ENCODE data around the gene PNMT. TPM values are rescaled to one million over a fixed set of nuclear protein-coding genes. Genes with fewer than 3 reads are reported as not detected.

The PNMT gene
- total and polyA plus RNA-seq, 2 experiments from 2014 or later: 1.9 to 2.5 TPM

DNA sequence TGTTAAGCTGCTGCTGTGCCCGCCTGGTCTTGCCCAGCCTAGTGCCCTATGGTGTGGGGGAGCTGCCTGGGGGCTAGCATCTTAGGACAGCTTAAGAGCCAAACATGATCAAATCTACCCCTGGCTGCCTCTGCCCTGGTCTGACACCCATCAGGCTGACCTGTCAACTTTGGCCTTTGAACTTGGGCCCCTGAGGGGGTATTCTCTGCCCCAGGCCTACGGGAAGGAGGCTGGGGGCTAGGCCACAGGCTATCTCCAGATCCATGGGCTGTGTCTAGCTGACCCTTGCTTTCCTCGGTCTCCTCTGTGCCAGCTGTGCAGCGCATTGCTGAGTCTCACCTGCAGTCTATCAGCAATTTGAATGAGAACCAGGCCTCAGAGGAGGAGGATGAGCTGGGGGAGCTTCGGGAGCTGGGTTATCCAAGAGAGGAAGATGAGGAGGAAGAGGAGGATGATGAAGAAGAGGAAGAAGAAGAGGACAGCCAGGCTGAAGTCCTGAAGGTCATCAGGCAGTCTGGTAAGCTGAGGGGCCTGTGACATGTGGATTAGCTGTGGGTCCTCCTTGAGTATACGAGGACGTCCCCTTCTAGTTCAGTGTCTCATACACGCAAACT is 34.6 kb upstream of the PNMT start:
- no peaks in the 10 kb centered on the region for H3K9me2 ChIP-seq (ENCODE audit: insufficient read depth)
- no peak overlapping the region for H2AFZ ChIP-seq
- H3K4me1 ChIP-seq (ENCODE audit: insufficient read depth): peaks cover 75% of the 10 kb centered on the region
- H3K4me3 ChIP-seq: no peak overlapping the region
- Mint-ChIP-seq H3K27ac (no peak overlapping the region), H3K9me3 (no peaks in the 10 kb centered on the region), H3K4me1 (peaks cover 79% of the 10 kb centered on the region), H3K27me3 (ENCODE audit: insufficient read depth, low read depth, poor library complexity) (peaks cover 33% of the 10 kb centered on the region), H3K4me3 (no peak overlapping the region), H3K36me3 (ENCODE audit: low read depth) (peaks cover 2% of the 10 kb centered on the region; the same call in 1 of the 3 replicates)
- DNase-seq (ENCODE audit: low spot score) (no peak), ATAC-seq (no peak)
- H3K27me3 ChIP-seq (ENCODE audit: insufficient read depth): peaks cover 7% of the 10 kb centered on the region
- peaks cover 11% of the 10 kb centered on the region for H4K20me1 ChIP-seq (replicated peaks; ENCODE audit: insufficient read depth)
- H3F3A ChIP-seq (replicated peaks; ENCODE audit: low read depth): peaks cover 26% of the 10 kb centered on the region; the same call in 1 of the 2 replicates
- no peaks in the 10 kb centered on the region for H3K36me3 ChIP-seq (ENCODE audit: insufficient read depth)
- H3K79me2 ChIP-seq (replicated peaks; ENCODE audit: insufficient read depth): peaks cover 13% of the 10 kb centered on the region
- TF ChIP-seq, protein P1, sequence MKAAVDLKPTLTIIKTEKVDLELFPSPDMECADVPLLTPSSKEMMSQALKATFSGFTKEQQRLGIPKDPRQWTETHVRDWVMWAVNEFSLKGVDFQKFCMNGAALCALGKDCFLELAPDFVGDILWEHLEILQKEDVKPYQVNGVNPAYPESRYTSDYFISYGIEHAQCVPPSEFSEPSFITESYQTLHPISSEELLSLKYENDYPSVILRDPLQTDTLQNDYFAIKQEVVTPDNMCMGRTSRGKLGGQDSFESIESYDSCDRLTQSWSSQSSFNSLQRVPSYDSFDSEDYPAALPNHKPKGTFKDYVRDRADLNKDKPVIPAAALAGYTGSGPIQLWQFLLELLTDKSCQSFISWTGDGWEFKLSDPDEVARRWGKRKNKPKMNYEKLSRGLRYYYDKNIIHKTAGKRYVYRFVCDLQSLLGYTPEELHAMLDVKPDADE (IDR thresholded peaks at IDR 0.05): no peak
- TF ChIP-seq EZH2phosphoT487 (IDR thresholded peaks at IDR 0.05; ENCODE audit: unreplicated experiment) (no peak), STAT1 (IDR thresholded peaks at IDR 0.05; ENCODE audit: unreplicated experiment) (no peak), ZNF114 (CRISPR knock-in tag; IDR thresholded peaks at IDR 0.05) (no peak), JUNB (IDR thresholded peaks at IDR 0.05; ENCODE audit: unreplicated experiment) (no peak), EZH2 (IDR thresholded peaks at IDR 0.05; ENCODE audit: low read depth, unreplicated experiment) (no peak), CREB1 (CRISPR knock-in tag; IDR thresholded peaks at IDR 0.05; ENCODE audit: low read depth) (no peak), ZNF331 (CRISPR knock-in tag; IDR thresholded peaks at IDR 0.05; ENCODE audit: low read depth) (no peak), POLR2AphosphoS5 (IDR thresholded peaks at IDR 0.05; ENCODE audit: low read depth) (no peak), NANOG (IDR thresholded peaks at IDR 0.05; ENCODE audit: borderline replicate concordance) (no peak)
- TF ChIP-seq, protein P2, sequence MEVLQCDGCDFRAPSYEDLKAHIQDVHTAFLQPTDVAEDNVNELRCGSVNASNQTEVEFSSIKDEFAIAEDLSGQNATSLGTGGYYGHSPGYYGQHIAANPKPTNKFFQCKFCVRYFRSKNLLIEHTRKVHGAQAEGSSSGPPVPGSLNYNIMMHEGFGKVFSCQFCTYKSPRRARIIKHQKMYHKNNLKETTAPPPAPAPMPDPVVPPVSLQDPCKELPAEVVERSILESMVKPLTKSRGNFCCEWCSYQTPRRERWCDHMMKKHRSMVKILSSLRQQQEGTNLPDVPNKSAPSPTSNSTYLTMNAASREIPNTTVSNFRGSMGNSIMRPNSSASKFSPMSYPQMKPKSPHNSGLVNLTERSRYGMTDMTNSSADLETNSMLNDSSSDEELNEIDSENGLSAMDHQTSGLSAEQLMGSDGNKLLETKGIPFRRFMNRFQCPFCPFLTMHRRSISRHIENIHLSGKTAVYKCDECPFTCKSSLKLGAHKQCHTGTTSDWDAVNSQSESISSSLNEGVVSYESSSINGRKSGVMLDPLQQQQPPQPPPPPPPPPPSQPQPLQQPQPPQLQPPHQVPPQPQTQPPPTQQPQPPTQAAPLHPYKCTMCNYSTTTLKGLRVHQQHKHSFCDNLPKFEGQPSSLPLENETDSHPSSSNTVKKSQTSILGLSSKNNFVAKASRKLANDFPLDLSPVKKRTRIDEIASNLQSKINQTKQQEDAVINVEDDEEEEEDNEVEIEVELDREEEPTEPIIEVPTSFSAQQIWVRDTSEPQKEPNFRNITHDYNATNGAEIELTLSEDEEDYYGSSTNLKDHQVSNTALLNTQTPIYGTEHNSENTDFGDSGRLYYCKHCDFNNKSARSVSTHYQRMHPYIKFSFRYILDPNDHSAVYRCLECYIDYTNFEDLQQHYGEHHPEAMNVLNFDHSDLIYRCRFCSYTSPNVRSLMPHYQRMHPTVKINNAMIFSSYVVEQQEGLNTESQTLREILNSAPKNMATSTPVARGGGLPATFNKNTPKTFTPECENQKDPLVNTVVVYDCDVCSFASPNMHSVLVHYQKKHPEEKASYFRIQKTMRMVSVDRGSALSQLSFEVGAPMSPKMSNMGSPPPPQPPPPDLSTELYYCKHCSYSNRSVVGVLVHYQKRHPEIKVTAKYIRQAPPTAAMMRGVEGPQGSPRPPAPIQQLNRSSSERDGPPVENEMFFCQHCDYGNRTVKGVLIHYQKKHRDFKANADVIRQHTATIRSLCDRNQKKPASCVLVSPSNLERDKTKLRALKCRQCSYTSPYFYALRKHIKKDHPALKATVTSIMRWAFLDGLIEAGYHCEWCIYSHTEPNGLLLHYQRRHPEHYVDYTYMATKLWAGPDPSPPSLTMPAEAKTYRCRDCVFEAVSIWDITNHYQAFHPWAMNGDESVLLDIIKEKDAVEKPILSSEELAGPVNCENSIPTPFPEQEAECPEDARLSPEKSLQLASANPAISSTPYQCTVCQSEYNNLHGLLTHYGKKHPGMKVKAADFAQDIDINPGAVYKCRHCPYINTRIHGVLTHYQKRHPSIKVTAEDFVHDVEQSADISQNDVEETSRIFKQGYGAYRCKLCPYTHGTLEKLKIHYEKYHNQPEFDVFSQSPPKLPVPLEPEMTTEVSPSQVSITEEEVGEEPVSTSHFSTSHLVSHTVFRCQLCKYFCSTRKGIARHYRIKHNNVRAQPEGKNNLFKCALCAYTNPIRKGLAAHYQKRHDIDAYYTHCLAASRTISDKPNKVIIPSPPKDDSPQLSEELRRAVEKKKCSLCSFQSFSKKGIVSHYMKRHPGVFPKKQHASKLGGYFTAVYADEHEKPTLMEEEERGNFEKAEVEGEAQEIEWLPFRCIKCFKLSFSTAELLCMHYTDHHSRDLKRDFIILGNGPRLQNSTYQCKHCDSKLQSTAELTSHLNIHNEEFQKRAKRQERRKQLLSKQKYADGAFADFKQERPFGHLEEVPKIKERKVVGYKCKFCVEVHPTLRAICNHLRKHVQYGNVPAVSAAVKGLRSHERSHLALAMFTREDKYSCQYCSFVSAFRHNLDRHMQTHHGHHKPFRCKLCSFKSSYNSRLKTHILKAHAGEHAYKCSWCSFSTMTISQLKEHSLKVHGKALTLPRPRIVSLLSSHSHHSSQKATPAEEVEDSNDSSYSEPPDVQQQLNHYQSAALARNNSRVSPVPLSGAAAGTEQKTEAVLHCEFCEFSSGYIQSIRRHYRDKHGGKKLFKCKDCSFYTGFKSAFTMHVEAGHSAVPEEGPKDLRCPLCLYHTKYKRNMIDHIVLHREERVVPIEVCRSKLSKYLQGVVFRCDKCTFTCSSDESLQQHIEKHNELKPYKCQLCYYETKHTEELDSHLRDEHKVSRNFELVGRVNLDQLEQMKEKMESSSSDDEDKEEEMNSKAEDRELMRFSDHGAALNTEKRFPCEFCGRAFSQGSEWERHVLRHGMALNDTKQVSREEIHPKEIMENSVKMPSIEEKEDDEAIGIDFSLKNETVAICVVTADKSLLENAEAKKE (CRISPR knock-in tag; IDR thresholded peaks at IDR 0.05): no peak
- TF ChIP-seq, protein P3, sequence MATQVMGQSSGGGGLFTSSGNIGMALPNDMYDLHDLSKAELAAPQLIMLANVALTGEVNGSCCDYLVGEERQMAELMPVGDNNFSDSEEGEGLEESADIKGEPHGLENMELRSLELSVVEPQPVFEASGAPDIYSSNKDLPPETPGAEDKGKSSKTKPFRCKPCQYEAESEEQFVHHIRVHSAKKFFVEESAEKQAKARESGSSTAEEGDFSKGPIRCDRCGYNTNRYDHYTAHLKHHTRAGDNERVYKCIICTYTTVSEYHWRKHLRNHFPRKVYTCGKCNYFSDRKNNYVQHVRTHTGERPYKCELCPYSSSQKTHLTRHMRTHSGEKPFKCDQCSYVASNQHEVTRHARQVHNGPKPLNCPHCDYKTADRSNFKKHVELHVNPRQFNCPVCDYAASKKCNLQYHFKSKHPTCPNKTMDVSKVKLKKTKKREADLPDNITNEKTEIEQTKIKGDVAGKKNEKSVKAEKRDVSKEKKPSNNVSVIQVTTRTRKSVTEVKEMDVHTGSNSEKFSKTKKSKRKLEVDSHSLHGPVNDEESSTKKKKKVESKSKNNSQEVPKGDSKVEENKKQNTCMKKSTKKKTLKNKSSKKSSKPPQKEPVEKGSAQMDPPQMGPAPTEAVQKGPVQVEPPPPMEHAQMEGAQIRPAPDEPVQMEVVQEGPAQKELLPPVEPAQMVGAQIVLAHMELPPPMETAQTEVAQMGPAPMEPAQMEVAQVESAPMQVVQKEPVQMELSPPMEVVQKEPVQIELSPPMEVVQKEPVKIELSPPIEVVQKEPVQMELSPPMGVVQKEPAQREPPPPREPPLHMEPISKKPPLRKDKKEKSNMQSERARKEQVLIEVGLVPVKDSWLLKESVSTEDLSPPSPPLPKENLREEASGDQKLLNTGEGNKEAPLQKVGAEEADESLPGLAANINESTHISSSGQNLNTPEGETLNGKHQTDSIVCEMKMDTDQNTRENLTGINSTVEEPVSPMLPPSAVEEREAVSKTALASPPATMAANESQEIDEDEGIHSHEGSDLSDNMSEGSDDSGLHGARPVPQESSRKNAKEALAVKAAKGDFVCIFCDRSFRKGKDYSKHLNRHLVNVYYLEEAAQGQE (IDR thresholded peaks at IDR 0.05; ENCODE audit: unreplicated experiment): no peak
- TF ChIP-seq, protein P4, sequence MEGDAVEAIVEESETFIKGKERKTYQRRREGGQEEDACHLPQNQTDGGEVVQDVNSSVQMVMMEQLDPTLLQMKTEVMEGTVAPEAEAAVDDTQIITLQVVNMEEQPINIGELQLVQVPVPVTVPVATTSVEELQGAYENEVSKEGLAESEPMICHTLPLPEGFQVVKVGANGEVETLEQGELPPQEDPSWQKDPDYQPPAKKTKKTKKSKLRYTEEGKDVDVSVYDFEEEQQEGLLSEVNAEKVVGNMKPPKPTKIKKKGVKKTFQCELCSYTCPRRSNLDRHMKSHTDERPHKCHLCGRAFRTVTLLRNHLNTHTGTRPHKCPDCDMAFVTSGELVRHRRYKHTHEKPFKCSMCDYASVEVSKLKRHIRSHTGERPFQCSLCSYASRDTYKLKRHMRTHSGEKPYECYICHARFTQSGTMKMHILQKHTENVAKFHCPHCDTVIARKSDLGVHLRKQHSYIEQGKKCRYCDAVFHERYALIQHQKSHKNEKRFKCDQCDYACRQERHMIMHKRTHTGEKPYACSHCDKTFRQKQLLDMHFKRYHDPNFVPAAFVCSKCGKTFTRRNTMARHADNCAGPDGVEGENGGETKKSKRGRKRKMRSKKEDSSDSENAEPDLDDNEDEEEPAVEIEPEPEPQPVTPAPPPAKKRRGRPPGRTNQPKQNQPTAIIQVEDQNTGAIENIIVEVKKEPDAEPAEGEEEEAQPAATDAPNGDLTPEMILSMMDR (conservative IDR thresholded peaks at IDR 0.05; ENCODE audit: low read depth in 2 of 2): no peak
- H3K4me2 ChIP-seq: no peak overlapping the region
- no peak overlapping the region for H3K27ac ChIP-seq (ENCODE audit: low read depth)
